GM18951 (cell line): Measurements from ENCODE around the gene MAB21L1.

Experiments used
- POLR2A ChIP-seq: IDR thresholded peaks from 4 replicates; pipeline ENCODE4 v1.6.1; 2011; ENCODE audit warnings: mild to moderate bottlenecking; ENCODE audit not compliant: insufficient read length, insufficient read depth; ENCODE audit errors: extremely low read depth
- in situ Hi-C: fragments of 300-500 bp; cut with MboI; formaldehyde crosslinking; loops from one replicate; pipeline ENCODE4 v1.12.0; 2022; ENCODE audit warnings: low sequenced_read_pairs, mixed read lengths, inconsistent platforms; ENCODE audit not compliant: unreplicated experiment

MAB21L1 gene

GRCh38 chr13:35475960-35476943 is at the start of gene MAB21L1:
Gene MAB21L1, minus strand, starts transcription at chr13:35476689. Its CDS starts 551 bp downstream, at chr13:35476138.
- no peak for TF ChIP-seq POLR2A
- in situ Hi-C loops: no loop called here

DNA sequence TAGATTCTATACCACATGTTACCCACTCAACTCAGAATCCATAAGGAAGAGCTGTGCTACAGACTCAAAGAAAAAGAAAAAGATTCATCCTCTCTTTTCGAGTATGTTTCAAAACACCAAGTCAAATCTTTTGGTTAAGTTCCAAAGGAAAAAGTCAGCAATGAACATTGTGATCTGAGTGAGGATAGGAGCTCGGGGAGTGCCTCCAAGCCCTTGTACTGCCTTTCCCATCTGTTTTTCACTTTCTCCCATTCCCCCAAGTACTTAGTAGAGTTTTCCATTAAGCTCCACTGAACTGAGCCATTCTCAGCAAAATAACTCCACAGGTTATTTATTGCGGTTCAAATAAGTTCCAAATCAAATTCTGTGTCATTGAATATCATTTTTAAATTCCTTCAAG is 47.7 kb upstream of the MAB21L1 start:
- in situ Hi-C loops: no loop called here
- TF ChIP-seq POLR2A: no peak

DNA sequence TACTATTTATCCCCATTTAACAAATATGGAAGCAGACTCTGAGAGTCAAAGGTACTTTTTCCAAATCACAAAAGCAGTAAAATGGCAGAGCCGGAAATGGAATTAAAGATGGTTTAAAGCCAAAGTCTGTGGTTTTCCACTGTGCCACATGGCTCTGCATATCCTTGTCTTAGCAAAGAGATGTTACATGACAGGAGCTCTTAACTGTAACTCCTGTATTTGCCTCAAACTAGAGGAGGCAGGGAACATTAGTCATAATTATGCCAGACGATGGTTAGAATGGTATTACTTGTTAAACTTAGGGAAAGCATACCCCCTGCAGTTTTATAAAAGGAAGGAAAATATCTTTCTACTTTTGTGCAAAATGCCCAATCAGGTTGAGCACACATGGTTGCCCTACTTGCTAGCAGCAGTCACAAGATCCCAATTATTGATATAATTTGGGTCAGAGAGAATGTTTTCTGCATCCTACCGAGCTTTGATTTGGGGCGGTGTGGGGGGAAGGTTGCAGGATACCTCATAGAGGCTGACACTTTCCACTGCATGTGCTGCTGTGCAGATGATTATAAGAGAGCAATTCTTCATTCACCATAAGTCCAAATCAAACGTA is 42.0 kb upstream of the MAB21L1 start:
- TF ChIP-seq POLR2A: no peak
- in situ Hi-C loops: no loop called here

DNA sequence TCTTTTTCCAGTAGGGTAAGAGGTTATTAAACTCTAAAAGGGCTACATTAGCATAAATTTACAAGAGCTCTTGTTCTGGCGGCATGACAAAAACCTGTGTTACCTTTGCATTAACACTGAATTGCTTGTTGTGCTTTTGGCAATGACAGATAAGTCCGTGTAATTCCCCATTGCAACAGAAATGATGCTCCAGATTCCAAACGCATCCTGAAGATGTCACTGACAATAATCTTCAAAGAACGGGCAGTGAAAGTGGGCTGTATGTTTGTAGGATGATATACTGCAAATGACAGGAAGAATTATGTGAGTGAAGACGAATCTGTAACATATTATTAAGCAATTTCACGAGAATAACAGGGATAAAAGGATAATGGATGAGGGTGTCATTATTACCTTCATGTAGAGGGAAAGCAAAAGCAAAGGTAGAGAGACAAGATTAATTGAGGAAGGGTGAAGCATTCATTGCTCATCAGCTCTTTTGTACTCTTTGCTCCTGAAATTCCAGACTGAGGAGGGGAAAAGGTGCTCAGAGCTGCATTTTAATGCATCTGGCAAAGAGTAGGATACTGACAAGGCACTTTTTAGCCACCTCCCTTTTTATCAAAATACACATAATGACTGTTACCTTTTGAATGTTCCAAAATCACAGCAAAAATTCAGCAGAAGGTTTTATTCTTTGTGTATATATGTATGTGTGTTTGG is 38.5 kb upstream of the MAB21L1 start:
- in situ Hi-C loops: no loop called here
- no peak for TF ChIP-seq POLR2A

DNA sequence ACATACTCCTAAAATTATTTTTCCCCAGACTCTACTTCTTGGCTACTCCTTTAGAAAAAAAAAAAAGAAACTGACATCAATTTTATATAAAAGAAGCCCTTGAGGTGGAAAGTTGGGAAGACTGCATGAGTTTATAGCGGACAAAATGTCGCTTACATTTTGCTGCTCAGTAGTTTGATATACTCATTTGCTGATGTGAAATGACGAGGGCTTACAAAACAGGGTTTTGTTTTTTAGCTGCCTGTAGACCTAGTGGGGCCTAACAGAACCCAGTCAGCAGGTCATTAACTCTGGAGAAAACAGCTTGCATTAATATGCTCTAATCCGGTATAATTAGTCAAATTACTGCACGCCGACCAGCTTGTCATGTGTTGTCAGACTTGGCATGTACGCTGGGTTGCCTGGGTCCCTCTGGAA is 37.6 kb upstream of the MAB21L1 start:
- TF ChIP-seq POLR2A: no peak
- in situ Hi-C loops: no loop called here

- in situ Hi-C loops: no loop called here
- no peak for TF ChIP-seq POLR2A
Observed at GRCh38 chr13:35512271-35512920, 35.9 kb upstream of the MAB21L1 start.

DNA sequence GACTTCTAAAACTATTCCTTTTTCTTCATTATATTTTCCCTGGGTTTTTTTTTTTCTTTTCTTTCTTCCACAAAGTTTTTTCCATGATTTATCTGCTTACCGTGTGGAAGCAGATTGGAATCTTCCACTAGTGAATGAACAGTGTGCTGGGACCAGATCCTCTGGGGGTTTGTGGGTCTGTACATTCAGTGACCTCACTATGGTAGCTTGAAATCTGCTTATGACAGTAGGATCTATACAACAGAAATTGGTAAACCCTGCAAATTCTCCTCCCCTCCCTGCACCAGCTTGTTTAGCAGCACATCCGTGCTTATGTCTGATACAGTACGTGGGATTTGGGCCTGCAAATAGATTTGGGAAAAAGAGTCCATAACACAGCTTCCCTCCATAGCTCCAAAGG is 26.0 kb upstream of the MAB21L1 start:
- in situ Hi-C loops: no loop called here
- no peak for TF ChIP-seq POLR2A

DNA sequence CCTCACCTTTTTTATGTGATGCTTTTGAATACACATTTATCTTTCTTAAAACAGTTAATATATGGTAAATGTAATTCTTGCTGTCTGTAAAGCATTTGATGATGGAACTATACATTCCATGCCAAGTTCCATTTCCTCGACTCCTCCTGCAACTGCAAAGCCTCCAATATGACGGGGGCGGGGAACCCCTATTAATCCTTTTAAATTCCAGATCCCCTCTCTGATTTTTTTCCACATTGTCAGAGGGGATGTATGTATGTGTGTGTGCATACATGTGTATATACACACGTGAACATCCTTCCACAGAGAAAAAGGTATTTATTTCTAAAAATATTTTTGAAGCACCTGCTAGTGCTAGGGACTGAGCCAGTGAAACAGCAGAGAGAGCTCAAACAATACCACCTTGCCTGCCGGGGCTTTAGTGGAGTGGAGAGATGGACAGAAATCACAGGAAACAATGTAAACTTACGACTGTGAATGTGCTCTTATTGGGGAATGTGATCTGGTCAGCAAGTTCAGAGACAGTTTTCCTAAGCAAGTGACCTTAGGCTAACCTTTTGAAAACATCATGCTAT is 25.3 kb upstream of the MAB21L1 start:
- no peak for TF ChIP-seq POLR2A
- in situ Hi-C loops: no loop called here

GRCh38 chr13:35500144-35500543 is 23.7 kb upstream of the MAB21L1 start:
- in situ Hi-C loops: no loop called here
- TF ChIP-seq POLR2A: no peak

GRCh38 chr13:35499676-35500075 is 23.2 kb upstream of the MAB21L1 start:
- TF ChIP-seq POLR2A: no peak
- in situ Hi-C loops: no loop called here

- no peak for TF ChIP-seq POLR2A
- in situ Hi-C loops: no loop called here
Observed at GRCh38 chr13:35499196-35499662, 22.7 kb upstream of the MAB21L1 start.

DNA sequence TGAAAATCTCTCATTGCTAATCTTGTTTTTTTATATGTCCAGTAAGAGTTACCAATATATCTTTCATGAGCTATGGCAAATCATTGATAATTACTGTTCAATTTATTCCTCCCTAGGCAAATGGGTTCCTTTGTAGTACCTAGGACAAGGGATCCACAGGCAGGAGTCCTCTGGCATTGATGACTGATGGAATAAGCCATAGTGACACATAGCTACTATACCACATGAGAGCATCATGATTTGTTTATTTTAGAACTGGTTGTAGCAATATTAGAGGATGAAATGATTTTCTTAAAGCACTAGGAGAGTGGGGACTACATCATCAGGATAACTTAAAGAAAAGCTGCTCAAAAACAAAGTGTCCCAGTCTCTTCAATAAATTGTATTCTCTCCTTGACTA is 21.7 kb upstream of the MAB21L1 start:
- no peak for TF ChIP-seq POLR2A
- in situ Hi-C loops: no loop called here
